BJ (cell line): Measurements from ENCODE around the gene CYTH3. TPM values are rescaled to one million over a fixed set of nuclear protein-coding genes. Genes with fewer than 3 reads are reported as not detected.
A peak's percentile ranks its signal among the peaks of the same experiment; 100 is the strongest.
"Not testable (repeated sequence)": the region's sequence is repeated elsewhere in the genome, so short reads cannot be mapped to it uniquely, and the experiment has no call there.

Experiments used
- CTCF ChIA-PET: fragments of 350-600 bp; formaldehyde crosslinking; extraction: SDS; loops from one replicate; lab custom pipeline; 2021; ENCODE audit warnings: antibody characterized with exemption, inconsistent platforms; lab: Yijun Ruan, JAX
- POLR2A ChIA-PET: fragments of 300-600 bp; sonication (Branson Sonifier 250); formaldehyde crosslinking; extraction: SDS; loops from one replicate; lab custom pipeline; 2021; ENCODE audit warnings: antibody characterized with exemption; lab: Charles Lee
- DNase-seq: peaks from one replicate; pipeline ENCODE4 v3.0.0-alpha.2; 2011; ENCODE audit warnings: low read depth
- H3K27me3 ChIP-seq: 2 replicates; pipeline ENCODE4 v1.6.0; 2011; ENCODE audit warnings: low read length; ENCODE audit not compliant: control insufficient read depth, insufficient read depth
- H3K36me3 ChIP-seq: 2 replicates; pipeline ENCODE4 v1.5.1; 2011; ENCODE audit warnings: low read length; ENCODE audit not compliant: control insufficient read depth, insufficient read depth
- H3K4me3 ChIP-seq: 2 replicates; pipeline ENCODE4 v1.5.1; 2011; ENCODE audit warnings: low read depth, mild to moderate bottlenecking, control low read depth, low read length
- CTCF ChIP-seq: IDR thresholded peaks from 2 replicates; pipeline ENCODE4 v1.5.1; 2011; ENCODE audit warnings: low read depth, mild to moderate bottlenecking, control low read depth, inconsistent platforms, low read length, moderate library complexity; ENCODE audit not compliant: insufficient read depth
- polyA plus RNA-seq: library from polyadenylated mRNA; depleted of rRNA; stranded (reverse); fragments of >200 nt; gene quantifications from 2 replicates; pipeline ENCODE4 v1.2.3, GENCODE V29; 2011

Gene CYTH3
- polyA plus RNA-seq, 1 experiment: 45.5 TPM

- no peak for DNase-seq
- CTCF ChIA-PET: no interaction called here
- TF ChIP-seq CTCF: no peak
- Histone ChIP-seq H3K4me3 (no peak overlapping the region), H3K27me3 (no peaks in the 10 kb centered on the region), H3K36me3 (no peaks in the 10 kb centered on the region)
- POLR2A ChIA-PET: no interaction called here
Measured at GRCh38 chr7:6310271-6310993, 38.0 kb upstream of the CYTH3 start.

DNA sequence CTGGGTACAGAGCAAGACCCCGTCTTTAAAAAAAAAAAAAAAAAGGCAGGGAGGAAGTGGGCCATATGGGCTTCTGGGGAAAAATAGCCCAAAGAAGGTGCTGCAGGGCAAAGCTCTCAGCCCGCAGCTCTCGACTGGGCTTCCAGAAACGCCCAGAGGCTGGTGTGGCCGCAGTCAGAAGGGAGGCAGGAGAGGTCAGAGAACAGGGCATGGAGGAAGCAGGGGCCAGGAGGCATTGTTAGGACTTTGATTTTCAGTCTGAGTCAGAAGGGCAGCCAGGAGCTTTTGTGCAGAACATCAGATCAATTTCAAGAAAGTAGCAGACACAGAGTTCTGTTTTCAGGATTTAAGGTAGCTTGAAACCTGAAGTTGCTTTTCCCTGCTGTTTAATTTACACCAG, 35.3 kb upstream of the CYTH3 start:
- TF ChIP-seq CTCF: no peak
- H3K27me3 ChIP-seq: no peaks in the 10 kb centered on the region
- no peak for DNase-seq
- H3K4me3 ChIP-seq: no peak overlapping the region
- H3K36me3 ChIP-seq: no peaks in the 10 kb centered on the region
- ChIA-PET CTCF (interaction anchor here (0.6 kb wide), 1 partner anchor 28 kb away, joined by 3 read pairs; no protein-coding TSS in a partner anchor), POLR2A (no interaction called here)

- Histone ChIP-seq H3K36me3 (no peaks in the 10 kb centered on the region), H3K4me3 (no peak overlapping the region), H3K27me3 (no peaks in the 10 kb centered on the region)
- no peak for TF ChIP-seq CTCF
- POLR2A ChIA-PET: no interaction called here
- DNase-seq: peak; percentile 32
- CTCF ChIA-PET: interaction anchor here (1.2 kb wide), 1 partner anchor 146 kb away, joined by 3 read pairs; no protein-coding TSS in a partner anchor
Measured at GRCh38 chr7:6306471-6306870, 34.0 kb upstream of the CYTH3 start.

DNA sequence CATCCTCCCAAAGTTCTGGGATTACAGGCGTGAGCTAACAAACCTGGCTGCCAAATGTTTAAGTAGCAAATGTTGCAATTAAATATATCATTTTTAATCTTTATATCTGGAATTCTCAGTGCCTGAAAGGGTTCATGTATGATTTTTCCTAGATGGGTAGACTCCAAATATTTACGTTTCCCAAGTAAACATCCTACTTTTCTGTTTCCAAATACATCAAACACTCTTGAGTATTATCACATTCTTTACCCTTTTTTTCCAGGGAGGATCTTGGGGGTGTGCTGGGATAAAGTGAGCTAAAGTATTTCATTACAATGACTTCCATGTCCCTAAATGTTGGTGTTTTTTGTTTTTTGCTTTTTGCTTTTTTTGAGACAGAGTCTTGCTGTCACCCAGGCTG, 32.9 kb upstream of the CYTH3 start:
- no peak for TF ChIP-seq CTCF
- CTCF ChIA-PET: interaction anchor here (1.2 kb wide), 1 partner anchor 145 kb away, joined by 3 read pairs; no protein-coding TSS in a partner anchor
- POLR2A ChIA-PET: interaction anchor here (0.7 kb wide), 1 partner anchor 22 kb away, joined by 3 read pairs; no protein-coding TSS in a partner anchor
- no peak for DNase-seq
- no peaks in the 10 kb centered on the region for H3K36me3 ChIP-seq
- H3K27me3 ChIP-seq: no peaks in the 10 kb centered on the region
- H3K4me3 ChIP-seq: no peak overlapping the region

DNA sequence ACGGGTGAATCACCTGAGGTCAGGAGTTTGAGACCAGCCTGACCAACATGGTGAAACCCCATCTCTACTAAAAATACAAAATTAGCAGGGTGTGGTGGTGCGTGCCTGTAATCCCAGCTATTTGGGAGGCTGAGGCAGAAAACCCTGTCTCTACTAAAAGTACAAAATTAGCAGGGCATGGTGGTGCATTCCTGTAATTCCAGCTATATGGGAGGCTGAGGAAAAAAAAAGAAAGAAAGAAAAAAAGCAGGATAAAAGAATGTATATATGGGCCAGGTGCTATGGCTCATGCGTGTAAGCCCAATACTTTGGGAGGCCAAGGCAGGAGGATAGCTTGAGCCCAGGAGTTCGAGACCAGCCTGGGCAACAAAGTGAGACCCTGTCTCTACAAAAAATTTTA, 29.0 kb upstream of the CYTH3 start:
- H3K4me3 ChIP-seq, CTCF ChIA-PET, H3K27me3 ChIP-seq, POLR2A ChIA-PET, DNase-seq, H3K36me3 ChIP-seq: not testable (repeated sequence)
